Measurements from ENCODE around the gene INO80. TPM values are rescaled to one million over a fixed set of nuclear protein-coding genes. Genes with fewer than 3 reads are reported as not detected.

INO80 gene, protein sequence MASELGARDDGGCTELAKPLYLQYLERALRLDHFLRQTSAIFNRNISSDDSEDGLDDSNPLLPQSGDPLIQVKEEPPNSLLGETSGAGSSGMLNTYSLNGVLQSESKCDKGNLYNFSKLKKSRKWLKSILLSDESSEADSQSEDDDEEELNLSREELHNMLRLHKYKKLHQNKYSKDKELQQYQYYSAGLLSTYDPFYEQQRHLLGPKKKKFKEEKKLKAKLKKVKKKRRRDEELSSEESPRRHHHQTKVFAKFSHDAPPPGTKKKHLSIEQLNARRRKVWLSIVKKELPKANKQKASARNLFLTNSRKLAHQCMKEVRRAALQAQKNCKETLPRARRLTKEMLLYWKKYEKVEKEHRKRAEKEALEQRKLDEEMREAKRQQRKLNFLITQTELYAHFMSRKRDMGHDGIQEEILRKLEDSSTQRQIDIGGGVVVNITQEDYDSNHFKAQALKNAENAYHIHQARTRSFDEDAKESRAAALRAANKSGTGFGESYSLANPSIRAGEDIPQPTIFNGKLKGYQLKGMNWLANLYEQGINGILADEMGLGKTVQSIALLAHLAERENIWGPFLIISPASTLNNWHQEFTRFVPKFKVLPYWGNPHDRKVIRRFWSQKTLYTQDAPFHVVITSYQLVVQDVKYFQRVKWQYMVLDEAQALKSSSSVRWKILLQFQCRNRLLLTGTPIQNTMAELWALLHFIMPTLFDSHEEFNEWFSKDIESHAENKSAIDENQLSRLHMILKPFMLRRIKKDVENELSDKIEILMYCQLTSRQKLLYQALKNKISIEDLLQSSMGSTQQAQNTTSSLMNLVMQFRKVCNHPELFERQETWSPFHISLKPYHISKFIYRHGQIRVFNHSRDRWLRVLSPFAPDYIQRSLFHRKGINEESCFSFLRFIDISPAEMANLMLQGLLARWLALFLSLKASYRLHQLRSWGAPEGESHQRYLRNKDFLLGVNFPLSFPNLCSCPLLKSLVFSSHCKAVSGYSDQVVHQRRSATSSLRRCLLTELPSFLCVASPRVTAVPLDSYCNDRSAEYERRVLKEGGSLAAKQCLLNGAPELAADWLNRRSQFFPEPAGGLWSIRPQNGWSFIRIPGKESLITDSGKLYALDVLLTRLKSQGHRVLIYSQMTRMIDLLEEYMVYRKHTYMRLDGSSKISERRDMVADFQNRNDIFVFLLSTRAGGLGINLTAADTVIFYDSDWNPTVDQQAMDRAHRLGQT (N-terminal part only)
- total RNA-seq (2021) (27.3 and 32.7 TPM in 2 replicates), Bru-seq, nascent RNA (percentile 89 among the genes with signal in this experiment), BruChase-seq, experiment 1, labeled RNA remaining after a 2-hour chase (percentile 82 among the genes with signal in this experiment), BruChase-seq, experiment 2, labeled RNA remaining after a 6-hour chase (percentile 84 among the genes with signal in this experiment)
- long read RNA-seq, full-length matches to known transcripts = 5 of 18 reads
- long read RNA-seq, partial matches to known transcripts = 6 of 18 reads
- long read RNA-seq, other reads (novel, unspliced or antisense) = 7 of 18 reads

DNA sequence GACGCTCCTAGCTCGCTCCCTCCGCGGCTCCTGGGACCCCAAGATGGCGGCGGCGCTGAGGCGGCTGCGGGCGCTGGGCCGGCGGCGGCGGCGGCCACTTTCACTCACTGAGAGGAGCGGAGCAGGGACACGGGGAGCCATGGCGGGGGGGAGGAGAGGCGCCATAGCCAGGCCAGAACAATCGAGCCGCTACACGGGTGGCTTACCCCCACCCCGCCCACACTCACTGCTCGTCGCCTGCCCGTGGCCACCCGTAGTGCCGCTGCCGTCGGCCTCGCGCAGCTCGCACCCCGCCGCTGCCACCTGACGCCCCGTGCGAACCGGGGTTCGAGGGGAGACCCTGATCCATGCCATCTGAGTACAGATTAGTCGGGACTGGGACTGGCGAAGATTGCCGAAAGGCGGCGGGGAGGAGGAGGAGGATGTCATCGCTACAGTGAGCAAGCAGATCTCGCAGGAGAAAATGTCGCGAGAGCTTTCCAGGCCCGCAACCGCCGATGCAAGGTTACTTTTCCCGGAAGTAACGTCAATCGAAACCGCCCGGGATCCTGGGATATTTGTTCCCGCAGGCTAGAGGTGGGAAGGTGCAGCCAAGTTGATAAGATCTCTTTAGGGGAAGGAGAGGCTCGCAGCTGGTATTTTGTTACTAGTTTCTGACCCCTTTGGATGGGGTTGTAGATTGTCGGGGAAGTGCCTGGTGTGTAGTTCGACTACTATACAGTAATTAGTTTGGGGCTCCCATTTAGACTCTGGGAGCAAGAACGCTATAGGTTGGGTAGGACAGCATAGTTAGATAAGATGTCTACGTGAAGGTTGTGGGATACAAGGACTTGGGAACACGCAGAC, at the start of gene INO80:
INO80 (minus strand) TSS at position 165 of the 846 bp plus-strand sequence. CDS start 19,970 bp downstream, outside the sequence.
- H3K36me3 ChIP-seq (ENCODE audit: insufficient read depth, low read length, poor library complexity, severe bottlenecking) = peaks cover 5% of the 10 kb centered on the region
- H3K9me3 ChIP-seq (ENCODE audit: low read depth, low read length, poor library complexity, severe bottlenecking) = no peaks in the 10 kb centered on the region
- H3K4me1 ChIP-seq (ENCODE audit: insufficient read depth, low read length, poor library complexity, severe bottlenecking) = peaks cover 5% of the 10 kb centered on the region
- H3K27ac ChIP-seq (ENCODE audit: low read depth, low read length, poor library complexity, severe bottlenecking) = peak within 1 kb of the TSS; percentile 100
- intact Hi-C loops (cut with micrococcal nuclease; ENCODE audit: unreplicated experiment) = no loop called here
- H3K4me3 ChIP-seq (ENCODE audit: low read depth, low read length, poor library complexity, severe bottlenecking) = peak within 1 kb of the TSS; percentile 99
- POLR2A ChIA-PET (ENCODE audit: low non-redundant PET) = interaction anchor here (0.6 kb wide), 2 partner anchors 125 to 165 kb away, joined by 3 read pairs; no protein-coding TSS in a partner anchor
- CTCF ChIA-PET = interaction anchor here (0.5 kb wide), 1 partner anchor 60 kb away, joined by 6 read pairs; no protein-coding TSS in a partner anchor
- DNase-seq (ENCODE audit: low spot score) = peak; percentile 99
- H3K27me3 ChIP-seq (replicated peaks; ENCODE audit: insufficient read depth, low read depth, low read length, poor library complexity) = no peaks in the 10 kb centered on the region
- BruUV-seq (replicated peaks) = TSS peak; percentile 99
- TF ChIP-seq, protein P1, sequence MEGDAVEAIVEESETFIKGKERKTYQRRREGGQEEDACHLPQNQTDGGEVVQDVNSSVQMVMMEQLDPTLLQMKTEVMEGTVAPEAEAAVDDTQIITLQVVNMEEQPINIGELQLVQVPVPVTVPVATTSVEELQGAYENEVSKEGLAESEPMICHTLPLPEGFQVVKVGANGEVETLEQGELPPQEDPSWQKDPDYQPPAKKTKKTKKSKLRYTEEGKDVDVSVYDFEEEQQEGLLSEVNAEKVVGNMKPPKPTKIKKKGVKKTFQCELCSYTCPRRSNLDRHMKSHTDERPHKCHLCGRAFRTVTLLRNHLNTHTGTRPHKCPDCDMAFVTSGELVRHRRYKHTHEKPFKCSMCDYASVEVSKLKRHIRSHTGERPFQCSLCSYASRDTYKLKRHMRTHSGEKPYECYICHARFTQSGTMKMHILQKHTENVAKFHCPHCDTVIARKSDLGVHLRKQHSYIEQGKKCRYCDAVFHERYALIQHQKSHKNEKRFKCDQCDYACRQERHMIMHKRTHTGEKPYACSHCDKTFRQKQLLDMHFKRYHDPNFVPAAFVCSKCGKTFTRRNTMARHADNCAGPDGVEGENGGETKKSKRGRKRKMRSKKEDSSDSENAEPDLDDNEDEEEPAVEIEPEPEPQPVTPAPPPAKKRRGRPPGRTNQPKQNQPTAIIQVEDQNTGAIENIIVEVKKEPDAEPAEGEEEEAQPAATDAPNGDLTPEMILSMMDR (conservative IDR thresholded peaks at IDR 0.05; ENCODE audit: low read depth, low read length) = no peak
- no peak for TF ChIP-seq EZH2 (IDR thresholded peaks at IDR 0.05; ENCODE audit: borderline replicate concordance, low read depth, low read length, poor library complexity, severe bottlenecking)

DNA sequence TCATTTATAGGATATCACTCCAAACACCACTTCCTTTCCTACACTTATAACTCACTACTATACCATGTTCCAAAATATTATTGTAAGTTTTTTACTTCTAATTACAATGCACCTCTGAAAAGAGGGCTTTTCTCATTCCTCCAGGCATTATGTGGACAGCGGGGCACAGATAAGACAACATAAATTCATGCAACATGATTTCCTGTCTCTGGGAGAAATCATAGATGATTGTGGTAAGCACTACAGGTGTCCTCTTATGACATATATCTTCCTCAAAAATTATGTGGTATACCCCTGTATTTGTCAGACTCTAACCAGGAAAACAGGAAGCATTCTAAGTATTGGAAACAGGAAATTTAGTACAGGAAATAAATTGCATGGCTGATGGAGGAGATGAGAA, 45.7 kb upstream of the INO80 start:
- no TSS peak for BruUV-seq (replicated peaks)
- TF ChIP-seq, protein P1 (conservative IDR thresholded peaks at IDR 0.05; ENCODE audit: low read depth, low read length) = no peak
- no peak for TF ChIP-seq EZH2 (IDR thresholded peaks at IDR 0.05; ENCODE audit: borderline replicate concordance, low read depth, low read length, poor library complexity, severe bottlenecking)
- H3K27ac ChIP-seq (ENCODE audit: low read depth, low read length, poor library complexity, severe bottlenecking) = no peak overlapping the region
- peaks cover 12% of the 10 kb centered on the region for H3K4me1 ChIP-seq (ENCODE audit: insufficient read depth, low read length, poor library complexity, severe bottlenecking)
- ChIA-PET POLR2A (ENCODE audit: low non-redundant PET) (no interaction called here), CTCF (no interaction called here)
- no peaks in the 10 kb centered on the region for H3K36me3 ChIP-seq (ENCODE audit: insufficient read depth, low read length, poor library complexity, severe bottlenecking)
- intact Hi-C loops (cut with micrococcal nuclease; ENCODE audit: unreplicated experiment) = no loop called here
- peak; percentile 10 for DNase-seq (ENCODE audit: low spot score)
- no peak overlapping the region for H3K4me3 ChIP-seq (ENCODE audit: low read depth, low read length, poor library complexity, severe bottlenecking)
- no peaks in the 10 kb centered on the region for H3K27me3 ChIP-seq (replicated peaks; ENCODE audit: insufficient read depth, low read depth, low read length, poor library complexity)
- no peaks in the 10 kb centered on the region for H3K9me3 ChIP-seq (ENCODE audit: low read depth, low read length, poor library complexity, severe bottlenecking)

Measured in A673 (cell line).